ENCODE measurements around the gene NLGN1. TPM values are rescaled to one million over a fixed set of nuclear protein-coding genes. Genes with fewer than 3 reads are reported as not detected.

Gene NLGN1
- polyA plus RNA-seq, 3 donors: 2.2 to 4.8 (median 2.2) TPM

- DNase-seq (ENCODE audit: low read depth in 3 of 3, low spot score in 2 of 3): no peak
Observed at GRCh38 chr3:173939331-173939730, 541.8 kb downstream of the NLGN1 start.

GRCh38 chr3:173943264-173943663 is 545.7 kb downstream of the NLGN1 start:
- DNase-seq (ENCODE audit: low read depth in 3 of 3, low spot score in 2 of 3): no peak

GRCh38 chr3:173945170-173945569 is 547.6 kb downstream of the NLGN1 start:
- no peak for DNase-seq (ENCODE audit: low read depth in 3 of 3, low spot score in 2 of 3)

GRCh38 chr3:173945806-173946205 is 548.3 kb downstream of the NLGN1 start:
- DNase-seq (ENCODE audit: low read depth in 3 of 3, low spot score in 2 of 3): no peak

- no peak for DNase-seq (ENCODE audit: low read depth in 3 of 3, low spot score in 2 of 3)
Observed at GRCh38 chr3:173954647-173955046, 557.1 kb downstream of the NLGN1 start.

- no peak for DNase-seq (ENCODE audit: low read depth in 3 of 3, low spot score in 2 of 3)
Observed at GRCh38 chr3:173957646-173958045, 560.1 kb downstream of the NLGN1 start.

GRCh38 chr3:173958805-173959204 is 561.3 kb downstream of the NLGN1 start:
- no peak for DNase-seq (ENCODE audit: low read depth in 3 of 3, low spot score in 2 of 3)

GRCh38 chr3:173970281-173970680 is 572.7 kb downstream of the NLGN1 start:
- no peak for DNase-seq (ENCODE audit: low read depth in 3 of 3, low spot score in 2 of 3)

- no peak for DNase-seq (ENCODE audit: low read depth in 3 of 3, low spot score in 2 of 3)
Observed at GRCh38 chr3:173976281-173976680, 578.7 kb downstream of the NLGN1 start.

GRCh38 chr3:173977747-173978146 is 580.2 kb downstream of the NLGN1 start:
- no peak for DNase-seq (ENCODE audit: low read depth in 3 of 3, low spot score in 2 of 3)

GRCh38 chr3:173983343-173983742 is 585.8 kb downstream of the NLGN1 start:
- DNase-seq (ENCODE audit: low read depth in 3 of 3, low spot score in 2 of 3): no peak

- no peak for DNase-seq (ENCODE audit: low read depth in 3 of 3, low spot score in 2 of 3)
Observed at GRCh38 chr3:173986861-173987410, 589.4 kb downstream of the NLGN1 start.

GRCh38 chr3:173988909-173989308 is 591.4 kb downstream of the NLGN1 start:
- no peak for DNase-seq (ENCODE audit: low read depth in 3 of 3, low spot score in 2 of 3)

- no peak for DNase-seq (ENCODE audit: low read depth in 3 of 3, low spot score in 2 of 3)
Observed at GRCh38 chr3:173992416-173992815, 594.9 kb downstream of the NLGN1 start.

- DNase-seq (ENCODE audit: low read depth in 3 of 3, low spot score in 2 of 3): no peak
Observed at GRCh38 chr3:173993299-173993698, 595.8 kb downstream of the NLGN1 start.

- no peak for DNase-seq (ENCODE audit: low read depth in 3 of 3, low spot score in 2 of 3)
Observed at GRCh38 chr3:174000675-174001074, 603.1 kb downstream of the NLGN1 start.

- no peak for DNase-seq (ENCODE audit: low read depth in 3 of 3, low spot score in 2 of 3)
Observed at GRCh38 chr3:174002543-174002942, 605.0 kb downstream of the NLGN1 start.

GRCh38 chr3:174010907-174011306 is 613.4 kb downstream of the NLGN1 start:
- no peak for DNase-seq (ENCODE audit: low read depth in 3 of 3, low spot score in 2 of 3)

GRCh38 chr3:174016186-174016585 is 618.6 kb downstream of the NLGN1 start:
- no peak for DNase-seq (ENCODE audit: low read depth in 3 of 3, low spot score in 2 of 3)

GRCh38 chr3:174020156-174020555 is 622.6 kb downstream of the NLGN1 start:
- no peak for DNase-seq (ENCODE audit: low read depth in 3 of 3, low spot score in 2 of 3)

- no peak for DNase-seq (ENCODE audit: low read depth in 3 of 3, low spot score in 2 of 3)
Observed at GRCh38 chr3:174023421-174023820, 625.9 kb downstream of the NLGN1 start.

GRCh38 chr3:174028673-174029072 is 631.1 kb downstream of the NLGN1 start:
- no peak for DNase-seq (ENCODE audit: low read depth in 3 of 3, low spot score in 2 of 3)

- no peak for DNase-seq (ENCODE audit: low read depth in 3 of 3, low spot score in 2 of 3)
Observed at GRCh38 chr3:174035328-174035886, 637.9 kb downstream of the NLGN1 start.
